Parathyroid adenoma (tissue), 2 donors: Measurements from ENCODE around the gene ATP13A5.

Experiments used
- H2AFZ ChIP-seq: fragments of 300-600 bp; sonication (generic); one replicate; pipeline ENCODE4 v1.7.0; 2017; ENCODE audit warnings: antibody characterized with exemption, mild to moderate bottlenecking
- H3K27ac ChIP-seq: fragments of 300-600 bp; sonication (generic); one replicate; pipeline ENCODE4 v1.7.0; 2017
- H3K27me3 ChIP-seq: fragments of 300-600 bp; sonication (generic); one replicate; pipeline ENCODE4 v1.7.0; 2017; ENCODE audit warnings: low read length; ENCODE audit not compliant: control insufficient read depth, insufficient read depth
- H3K36me3 ChIP-seq: fragments of 300-600 bp; sonication (generic); one replicate; pipeline ENCODE4 v1.7.0; 2017; ENCODE audit warnings: low read length; ENCODE audit not compliant: control insufficient read depth, insufficient read depth
- H3K4me1 ChIP-seq: fragments of 300-600 bp; sonication (generic); one replicate; pipeline ENCODE4 v1.7.0; 2017; ENCODE audit warnings: control low read depth
- H3K4me2 ChIP-seq: fragments of 300-600 bp; sonication (generic); one replicate; pipeline ENCODE4 v1.7.0; 2017; ENCODE audit warnings: low read length
- H3K4me3 ChIP-seq: fragments of 300-600 bp; sonication (generic); one replicate; pipeline ENCODE4 v1.7.0; 2017; ENCODE audit warnings: low read depth, low read length
- H3K79me2 ChIP-seq: fragments of 300-600 bp; sonication (generic); one replicate; pipeline ENCODE4 v1.7.0; 2017; ENCODE audit warnings: control low read depth
- H3K9ac ChIP-seq: fragments of 300-600 bp; sonication (generic); one replicate; pipeline ENCODE4 v1.7.0; 2017; ENCODE audit warnings: mild to moderate bottlenecking
- H3K9me3 ChIP-seq: fragments of 300-600 bp; sonication (generic); one replicate; pipeline ENCODE4 v1.7.0; 2017; ENCODE audit warnings: low read length; ENCODE audit not compliant: control insufficient read depth
- CTCF ChIP-seq: fragments of 300-600 bp; sonication (generic); IDR thresholded peaks from one replicate; pipeline ENCODE4 v1.7.0; 2017; ENCODE audit warnings: antibody characterized with exemption, mild to moderate bottlenecking
- donor health status: primary hyperparathyroidism.

The ATP13A5 gene

GRCh38 chr3:193243571-193243970, 135.0 kb downstream of the ATP13A5 start:
- Histone ChIP-seq H3K27ac (no peak overlapping the region), H2AFZ (no peak overlapping the region), H3K79me2 (no peaks in the 10 kb centered on the region), H3K4me3 (no peak overlapping the region), H3K4me2 (no peak overlapping the region), H3K27me3 (no peaks in the 10 kb centered on the region), H3K4me1 (no peaks in the 10 kb centered on the region), H3K9ac (no peak overlapping the region), H3K9me3 (no peaks in the 10 kb centered on the region), H3K36me3 (no peaks in the 10 kb centered on the region)
- no peak for TF ChIP-seq CTCF

- no peak overlapping the region for H3K9ac ChIP-seq
- H3K4me2 ChIP-seq = peak overlapping the region; percentile 91
- H3K9me3 ChIP-seq = no peaks in the 10 kb centered on the region
- no peaks in the 10 kb centered on the region for H3K79me2 ChIP-seq
- peak overlapping the region; percentile 64 for H3K4me3 ChIP-seq
- peak overlapping the region; percentile 96 for H2AFZ ChIP-seq
- no peaks in the 10 kb centered on the region for H3K4me1 ChIP-seq
- no peak for TF ChIP-seq CTCF
- no peaks in the 10 kb centered on the region for H3K27me3 ChIP-seq
- no peaks in the 10 kb centered on the region for H3K36me3 ChIP-seq
- peak overlapping the region; percentile 59 for H3K27ac ChIP-seq
These were observed 136.8 kb downstream of the ATP13A5 start for GRCh38 chr3:193241716-193242115.

DNA sequence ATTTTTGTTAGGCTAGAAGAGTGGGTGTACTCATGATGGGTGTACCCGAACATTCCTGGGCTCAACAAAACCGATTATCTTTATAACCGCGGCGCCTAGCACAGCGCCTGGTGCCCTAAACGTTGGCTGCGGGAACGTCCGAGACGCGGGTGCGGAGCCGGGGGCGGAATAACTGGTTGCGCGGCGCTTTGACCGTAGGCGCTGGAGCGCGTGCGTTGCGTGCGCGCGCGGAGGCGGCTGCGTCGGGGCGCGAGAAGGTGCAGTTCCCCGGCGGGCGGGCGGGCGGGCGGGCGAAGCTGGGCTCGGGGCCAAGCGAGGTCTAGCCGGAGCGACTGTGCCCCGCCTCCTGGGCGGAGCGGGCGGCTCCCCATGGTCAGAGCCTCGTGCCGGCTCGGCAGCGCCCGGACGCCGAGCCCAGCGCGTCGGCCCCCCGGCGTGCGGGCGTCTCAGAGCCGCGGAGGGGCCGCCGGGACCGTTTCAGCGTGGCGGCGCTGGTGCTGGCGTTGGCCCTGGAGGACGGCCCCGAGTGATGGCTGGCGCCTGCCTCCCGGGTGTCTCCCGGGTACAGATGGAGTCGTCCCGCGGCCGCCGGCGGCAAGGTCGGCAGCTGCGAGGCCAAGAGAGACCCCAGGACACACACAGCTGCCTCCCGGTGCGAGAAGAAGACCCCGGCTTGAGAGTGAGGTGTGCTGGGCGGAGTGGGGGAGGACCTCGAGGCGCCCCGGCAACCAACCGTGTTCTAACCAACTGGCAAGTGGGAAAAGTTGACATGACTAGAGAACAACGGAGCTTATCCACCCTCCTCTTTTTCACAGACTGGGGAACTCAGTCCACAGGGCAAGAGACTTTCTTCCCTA, 137.5 kb downstream of the ATP13A5 start, which contains the start of gene PLAAT1:
Gene PLAAT1 (plus strand): TSS at position 373 of the 857 bp plus-strand sequence. CDS start 14,429 bp downstream, outside the sequence.
- Histone ChIP-seq H3K4me1 (no peaks in the 10 kb centered on the region), H3K4me2 (peak within 1 kb of the TSS; percentile 91), H3K27ac (peak within 1 kb of the TSS; percentile 59), H3K79me2 (no peaks in the 10 kb centered on the region), H3K36me3 (no peaks in the 10 kb centered on the region), H3K9ac (peak within 1 kb of the TSS; percentile 5), H3K9me3 (no peaks in the 10 kb centered on the region), H3K4me3 (peak within 1 kb of the TSS; percentile 74), H2AFZ (peak within 1 kb of the TSS; percentile 96), H3K27me3 (no peaks in the 10 kb centered on the region)
- no peak for TF ChIP-seq CTCF

DNA sequence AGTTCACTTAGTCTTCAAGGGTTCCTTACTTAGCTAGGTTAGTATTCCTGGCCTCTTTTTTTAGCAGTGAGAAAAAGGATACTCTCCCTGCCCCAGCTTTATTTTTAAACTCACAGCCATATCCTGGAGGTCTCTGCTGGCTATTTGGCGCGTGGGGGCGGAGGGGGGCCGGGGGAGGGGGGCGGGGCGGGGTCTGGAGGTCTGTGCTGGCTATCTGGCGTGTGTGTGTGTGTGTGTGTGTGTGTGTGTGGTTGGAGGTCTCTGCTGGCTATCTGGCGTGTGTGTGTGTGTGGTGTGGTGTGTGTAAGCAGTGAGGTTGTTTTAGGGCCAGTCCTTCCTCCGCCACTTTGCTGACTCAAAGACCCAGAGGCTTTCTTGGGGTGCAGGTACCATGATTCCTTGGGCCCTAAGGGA, 138.1 kb downstream of the ATP13A5 start:
- H3K4me2 ChIP-seq = peak overlapping the region; percentile 90
- H3K4me3 ChIP-seq = peak overlapping the region; percentile 74
- H3K36me3 ChIP-seq = no peaks in the 10 kb centered on the region
- no peaks in the 10 kb centered on the region for H3K27me3 ChIP-seq
- H3K9ac ChIP-seq = peak overlapping the region; percentile 5
- peak overlapping the region; percentile 55 for H3K27ac ChIP-seq
- H3K4me1 ChIP-seq = no peaks in the 10 kb centered on the region
- peak overlapping the region; percentile 76 for H2AFZ ChIP-seq
- no peaks in the 10 kb centered on the region for H3K9me3 ChIP-seq
- TF ChIP-seq CTCF = no peak
- H3K79me2 ChIP-seq = no peaks in the 10 kb centered on the region
